ENCODE results near the gene EPC2. TPM values are rescaled to one million over a fixed set of nuclear protein-coding genes. Genes with fewer than 3 reads are reported as not detected.
"Not testable (repeated sequence)": the region's sequence is repeated elsewhere in the genome, so short reads cannot be mapped to it uniquely, and the experiment has no call there.

EPC2 gene
- total RNA-seq, 6 experiments from 2014 or later: 7.7 to 13.3 (median 8.8) TPM

GRCh38 chr2:148680462-148680861 lies 35.9 kb downstream of the EPC2 start:
- 83% methylated on average over 3 of the region's 3 CpGs for WGBS (ENCODE audit: insufficient coverage, low coverage, low lambda C conversion rate, missing lambda C conversion rate)
- Histone ChIP-seq H3K36me3 (no peaks in the 10 kb centered on the region), H3K9me3 (no peaks in the 10 kb centered on the region), H3K27ac (no peak overlapping the region), H3K4me3 (no peak overlapping the region), H3K4me1 (peaks cover 0 to 10% (median 0%) of the 10 kb centered on the region in 4 donors), H3K27me3 (no peaks in the 10 kb centered on the region)
- TF ChIP-seq, protein P1, sequence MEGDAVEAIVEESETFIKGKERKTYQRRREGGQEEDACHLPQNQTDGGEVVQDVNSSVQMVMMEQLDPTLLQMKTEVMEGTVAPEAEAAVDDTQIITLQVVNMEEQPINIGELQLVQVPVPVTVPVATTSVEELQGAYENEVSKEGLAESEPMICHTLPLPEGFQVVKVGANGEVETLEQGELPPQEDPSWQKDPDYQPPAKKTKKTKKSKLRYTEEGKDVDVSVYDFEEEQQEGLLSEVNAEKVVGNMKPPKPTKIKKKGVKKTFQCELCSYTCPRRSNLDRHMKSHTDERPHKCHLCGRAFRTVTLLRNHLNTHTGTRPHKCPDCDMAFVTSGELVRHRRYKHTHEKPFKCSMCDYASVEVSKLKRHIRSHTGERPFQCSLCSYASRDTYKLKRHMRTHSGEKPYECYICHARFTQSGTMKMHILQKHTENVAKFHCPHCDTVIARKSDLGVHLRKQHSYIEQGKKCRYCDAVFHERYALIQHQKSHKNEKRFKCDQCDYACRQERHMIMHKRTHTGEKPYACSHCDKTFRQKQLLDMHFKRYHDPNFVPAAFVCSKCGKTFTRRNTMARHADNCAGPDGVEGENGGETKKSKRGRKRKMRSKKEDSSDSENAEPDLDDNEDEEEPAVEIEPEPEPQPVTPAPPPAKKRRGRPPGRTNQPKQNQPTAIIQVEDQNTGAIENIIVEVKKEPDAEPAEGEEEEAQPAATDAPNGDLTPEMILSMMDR (IDR thresholded peaks at IDR 0.05): no peak
- no peak for TF ChIP-seq POLR2A (IDR thresholded peaks at IDR 0.05)
- DNase-seq: no peak
- intact Hi-C loops (cut with DNase I): no loop called here
- ATAC-seq: no peak

DNA sequence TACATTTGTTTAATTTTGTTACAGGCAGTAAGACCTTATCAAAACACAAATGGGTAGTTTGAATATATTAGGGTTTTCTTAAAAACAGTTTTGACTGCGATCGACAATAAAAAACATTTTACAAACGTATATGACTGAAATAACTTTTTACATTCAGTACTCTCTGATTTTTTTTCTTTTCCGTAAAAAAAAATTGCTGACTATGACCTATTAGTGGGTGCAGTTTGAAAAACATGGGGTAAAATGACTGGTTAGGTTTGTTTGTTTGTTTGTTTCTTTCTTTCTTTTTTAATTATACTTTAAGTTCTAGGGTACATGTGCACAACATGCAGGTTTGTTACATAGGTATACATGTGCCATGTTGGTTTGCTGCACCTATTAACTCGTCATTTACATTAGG lies 36.9 kb downstream of the EPC2 start:
- DNase-seq: no peak
- H3K36me3 ChIP-seq: no peaks in the 10 kb centered on the region
- intact Hi-C loops (cut with DNase I): no loop called here
- TF ChIP-seq POLR2A (IDR thresholded peaks at IDR 0.05): no peak
- TF ChIP-seq, protein P1 (IDR thresholded peaks at IDR 0.05): no peak
- no peaks in the 10 kb centered on the region for H3K27me3 ChIP-seq
- H3K4me3 ChIP-seq: no peak overlapping the region
- no peak for ATAC-seq
- H3K27ac ChIP-seq: no peak overlapping the region
- no peaks in the 10 kb centered on the region for H3K9me3 ChIP-seq
- WGBS (ENCODE audit: insufficient coverage, low coverage, low lambda C conversion rate, missing lambda C conversion rate): 83% methylated on average over 5 of the region's 5 CpGs
- peaks cover 0 to 5% (median 0%) of the 10 kb centered on the region in 4 donors for H3K4me1 ChIP-seq

DNA sequence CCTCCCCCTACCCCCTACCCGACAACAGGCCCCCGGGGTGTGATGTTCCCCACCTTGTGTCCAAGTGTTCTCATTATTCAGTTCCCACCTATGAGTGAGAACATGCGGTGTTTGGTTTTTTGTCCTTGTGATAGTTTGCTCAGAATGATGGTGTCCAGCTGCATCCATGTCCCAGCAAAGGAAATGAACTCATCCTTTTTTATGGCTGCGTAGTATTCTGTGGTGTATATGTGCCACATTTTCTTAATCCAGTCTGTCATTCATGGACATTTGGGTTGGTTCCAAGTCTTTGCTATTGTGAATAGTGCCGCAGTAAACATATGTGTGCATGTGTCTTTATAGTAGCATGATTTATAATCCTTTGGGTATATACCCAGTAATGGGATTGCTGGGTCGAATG lies 37.3 kb downstream of the EPC2 start:
- intact Hi-C loops (cut with DNase I); DNase-seq; ATAC-seq; H3K4me3 ChIP-seq; H3K36me3 ChIP-seq; H3K4me1 ChIP-seq; H3K9me3 ChIP-seq; H3K27me3 ChIP-seq; H3K27ac ChIP-seq: not testable (repeated sequence)
- WGBS (ENCODE audit: insufficient coverage, low coverage, low lambda C conversion rate, missing lambda C conversion rate): 100% methylated on average over 6 of the region's 6 CpGs

DNA sequence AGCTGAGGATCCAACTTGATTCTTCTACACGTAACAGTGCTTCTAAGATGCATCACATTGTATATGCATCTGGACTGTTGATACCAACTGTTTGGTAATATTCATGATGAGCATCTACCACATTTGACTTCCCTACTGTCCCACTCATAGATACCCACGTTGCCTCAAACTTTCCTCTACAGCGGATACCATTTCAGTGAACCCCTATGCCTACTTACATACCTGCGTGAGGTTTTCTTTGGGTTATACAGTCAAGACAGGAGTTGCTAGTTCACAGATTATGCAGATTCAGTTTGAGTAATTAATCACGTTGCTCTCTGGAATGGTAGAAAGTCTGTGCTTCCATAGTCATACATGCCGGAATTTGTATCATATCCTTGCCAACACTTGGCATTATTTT lies 40.0 kb downstream of the EPC2 start:
- no peak overlapping the region for H3K4me3 ChIP-seq
- DNase-seq (no peak), ATAC-seq (no peak)
- no peaks in the 10 kb centered on the region for H3K27me3 ChIP-seq
- TF ChIP-seq POLR2A (IDR thresholded peaks at IDR 0.05): no peak
- TF ChIP-seq, protein P1 (IDR thresholded peaks at IDR 0.05): no peak
- H3K27ac ChIP-seq: no peak overlapping the region
- WGBS (ENCODE audit: insufficient coverage, low coverage, low lambda C conversion rate, missing lambda C conversion rate): 91% methylated on average over 6 of the region's 6 CpGs
- no peaks in the 10 kb centered on the region for H3K36me3 ChIP-seq
- H3K9me3 ChIP-seq: no peaks in the 10 kb centered on the region
- intact Hi-C loops (cut with DNase I): no loop called here
- peaks cover 0 to 5% (median 0%) of the 10 kb centered on the region in 4 donors for H3K4me1 ChIP-seq

- Histone ChIP-seq H3K9me3 (no peaks in the 10 kb centered on the region), H3K27ac (no peak overlapping the region), H3K36me3 (peaks cover 0 to 8% (median under 1%) of the 10 kb centered on the region in 4 donors), H3K4me3 (no peak overlapping the region), H3K27me3 (no peaks in the 10 kb centered on the region), H3K4me1 (no peaks in the 10 kb centered on the region)
- WGBS (ENCODE audit: insufficient coverage, low coverage, low lambda C conversion rate, missing lambda C conversion rate): 85% methylated on average over 3 of the region's 3 CpGs
- ATAC-seq: no peak
- TF ChIP-seq POLR2A (IDR thresholded peaks at IDR 0.05): no peak
- TF ChIP-seq, protein P1 (IDR thresholded peaks at IDR 0.05): no peak
- intact Hi-C loops (cut with DNase I): no loop called here
- DNase-seq: no peak
Observed at GRCh38 chr2:148687543-148687942, 43.0 kb downstream of the EPC2 start.

- intact Hi-C loops (cut with DNase I); H3K9me3 ChIP-seq; ATAC-seq; H3K36me3 ChIP-seq; H3K4me1 ChIP-seq; H3K27me3 ChIP-seq; H3K27ac ChIP-seq; DNase-seq; H3K4me3 ChIP-seq: not testable (repeated sequence)
Observed at GRCh38 chr2:148688011-148688410, 43.5 kb downstream of the EPC2 start.
